ENCODE results near the gene CTU2.

Gene CTU2

DNA sequence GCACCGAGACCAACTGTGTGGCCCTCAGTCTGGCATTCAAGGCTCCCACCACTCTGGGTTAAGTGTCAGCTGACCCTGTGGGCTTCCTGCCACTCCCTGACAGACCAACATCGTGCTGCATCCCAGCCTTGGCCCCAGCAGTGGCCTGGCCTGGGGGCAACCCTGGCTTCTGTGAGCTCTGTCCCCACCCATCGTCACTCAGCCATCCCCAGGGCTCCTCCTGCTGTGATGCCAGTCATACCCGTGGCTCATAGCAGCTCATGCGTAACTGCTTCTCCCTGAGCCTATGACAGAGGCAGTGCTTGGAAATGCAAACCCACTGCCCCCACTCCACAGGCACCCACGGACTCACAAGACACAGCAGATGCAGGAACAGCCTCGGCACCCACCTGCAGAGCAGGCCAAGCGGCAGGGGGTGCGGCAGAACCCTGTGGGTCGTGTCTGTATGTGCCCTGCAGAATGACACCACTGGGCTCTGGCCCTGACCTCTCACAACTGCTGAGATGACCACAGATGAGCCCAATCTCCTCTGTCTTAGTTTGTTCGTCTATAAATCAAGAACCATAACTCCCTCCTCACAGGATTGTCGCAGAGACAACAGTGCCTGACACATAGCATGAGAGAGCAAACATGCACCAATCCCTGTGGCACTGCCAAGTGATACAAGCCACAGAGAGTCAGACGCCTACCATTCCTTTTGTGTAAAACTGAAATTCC, 52.1 kb downstream of the CTU2 start:
- H3K4me3 ChIP-seq (replicated peaks in 1 of 2; ENCODE audit: low read depth in 2 of 2, low read length in 2 of 2), result no peak overlapping the region
- TF ChIP-seq, protein P1, sequence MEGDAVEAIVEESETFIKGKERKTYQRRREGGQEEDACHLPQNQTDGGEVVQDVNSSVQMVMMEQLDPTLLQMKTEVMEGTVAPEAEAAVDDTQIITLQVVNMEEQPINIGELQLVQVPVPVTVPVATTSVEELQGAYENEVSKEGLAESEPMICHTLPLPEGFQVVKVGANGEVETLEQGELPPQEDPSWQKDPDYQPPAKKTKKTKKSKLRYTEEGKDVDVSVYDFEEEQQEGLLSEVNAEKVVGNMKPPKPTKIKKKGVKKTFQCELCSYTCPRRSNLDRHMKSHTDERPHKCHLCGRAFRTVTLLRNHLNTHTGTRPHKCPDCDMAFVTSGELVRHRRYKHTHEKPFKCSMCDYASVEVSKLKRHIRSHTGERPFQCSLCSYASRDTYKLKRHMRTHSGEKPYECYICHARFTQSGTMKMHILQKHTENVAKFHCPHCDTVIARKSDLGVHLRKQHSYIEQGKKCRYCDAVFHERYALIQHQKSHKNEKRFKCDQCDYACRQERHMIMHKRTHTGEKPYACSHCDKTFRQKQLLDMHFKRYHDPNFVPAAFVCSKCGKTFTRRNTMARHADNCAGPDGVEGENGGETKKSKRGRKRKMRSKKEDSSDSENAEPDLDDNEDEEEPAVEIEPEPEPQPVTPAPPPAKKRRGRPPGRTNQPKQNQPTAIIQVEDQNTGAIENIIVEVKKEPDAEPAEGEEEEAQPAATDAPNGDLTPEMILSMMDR (IDR thresholded peaks at IDR 0.05; ENCODE audit: low read depth, low read length), result no peak
- no peak for DNase-seq (ENCODE audit: low read depth in 2 of 2)

- no peak for DNase-seq (ENCODE audit: low read depth in 2 of 2)
- no peak overlapping the region for H3K4me3 ChIP-seq (replicated peaks in 1 of 2; ENCODE audit: low read depth in 2 of 2, low read length in 2 of 2)
- TF ChIP-seq, protein P1 (IDR thresholded peaks at IDR 0.05; ENCODE audit: low read depth, low read length), result no peak
These were observed 52.6 kb downstream of the CTU2 start for GRCh38 chr16:88758944-88759244.

DNA sequence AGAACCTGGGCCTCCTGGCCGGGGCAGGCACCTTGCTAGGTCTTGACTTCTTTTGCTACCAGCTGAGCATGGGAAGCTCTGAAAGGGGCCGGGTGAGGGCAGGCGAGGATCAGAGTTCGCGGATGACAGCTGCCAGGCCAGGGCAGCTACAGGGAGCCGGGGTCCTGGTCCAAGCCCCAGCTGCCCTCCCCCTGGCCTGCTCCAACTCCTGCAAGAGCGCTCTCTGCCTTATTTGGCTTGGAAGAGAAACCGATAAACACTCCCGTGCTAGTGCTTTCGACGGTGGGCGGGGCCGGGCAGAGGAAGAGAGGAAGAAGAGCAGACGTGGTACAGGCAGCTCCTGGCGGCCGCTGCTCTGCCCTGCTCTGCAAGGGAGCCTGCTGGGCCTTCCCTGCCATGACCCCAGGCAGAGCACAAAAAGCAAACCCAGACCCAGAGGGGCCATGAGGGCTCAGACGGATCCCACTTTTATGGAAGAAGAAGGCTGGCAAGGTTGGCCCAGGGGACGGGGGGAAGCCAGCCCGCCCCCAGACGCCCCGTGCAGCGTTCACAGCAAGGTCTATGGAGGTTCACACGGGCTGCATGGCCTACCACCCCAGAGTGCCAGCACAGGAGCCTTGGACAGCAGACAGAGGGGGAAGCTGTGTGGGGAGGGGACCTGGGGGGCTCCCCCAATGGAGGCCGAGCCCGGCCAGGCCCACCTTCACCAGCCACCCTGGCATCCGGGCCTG, 53.1 kb downstream of the CTU2 start:
- TF ChIP-seq, protein P1 (IDR thresholded peaks at IDR 0.05; ENCODE audit: low read depth, low read length), result no peak
- peak in 1 of 2 donors; percentile 48 for DNase-seq (ENCODE audit: low read depth in 2 of 2)
- no peak overlapping the region for H3K4me3 ChIP-seq (replicated peaks in 1 of 2; ENCODE audit: low read depth in 2 of 2, low read length in 2 of 2)

DNA sequence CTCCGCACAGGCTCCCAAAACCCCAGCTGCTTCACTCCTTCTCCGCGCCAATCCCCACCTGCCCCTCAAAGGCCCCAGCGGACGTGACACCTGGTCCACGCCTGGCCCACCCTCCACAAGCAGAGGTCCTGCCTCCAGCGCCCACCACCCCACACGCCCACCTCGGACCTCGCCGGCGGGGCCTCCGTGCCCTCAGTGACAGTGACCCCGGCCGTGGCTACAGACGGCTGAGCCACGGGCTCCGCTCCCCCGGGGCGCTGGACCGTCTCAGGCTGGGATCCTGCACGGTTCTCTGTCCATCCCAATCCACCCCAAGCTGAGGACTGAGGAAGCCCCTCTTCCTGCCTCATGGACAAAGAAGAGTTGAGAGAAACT, 53.7 kb downstream of the CTU2 start:
- H3K4me3 ChIP-seq (replicated peaks in 1 of 2; ENCODE audit: low read depth in 2 of 2, low read length in 2 of 2), result no peak overlapping the region

GRCh38 chr16:88760424-88761142, 54.3 kb downstream of the CTU2 start:
- TF ChIP-seq, protein P1 (IDR thresholded peaks at IDR 0.05; ENCODE audit: low read depth, low read length), result no peak
- DNase-seq (ENCODE audit: low read depth in 2 of 2), result no peak
- no peak overlapping the region for H3K4me3 ChIP-seq (replicated peaks in 1 of 2; ENCODE audit: low read depth in 2 of 2, low read length in 2 of 2)

More for the DNA sequence above, 53.7 kb downstream of the CTU2 start:
- DNase-seq (ENCODE audit: low read depth in 2 of 2), result no peak
- TF ChIP-seq, protein P1 (IDR thresholded peaks at IDR 0.05; ENCODE audit: low read depth, low read length), result no peak

GRCh38 chr16:88761143-88761534, 54.8 kb downstream of the CTU2 start:
- no peak overlapping the region for H3K4me3 ChIP-seq (replicated peaks in 1 of 2; ENCODE audit: low read depth in 2 of 2, low read length in 2 of 2)
- no peak for DNase-seq (ENCODE audit: low read depth in 2 of 2)
- TF ChIP-seq, protein P1 (IDR thresholded peaks at IDR 0.05; ENCODE audit: low read depth, low read length), result no peak
